Thyroid gland (tissue), 4 donors: Measurements from ENCODE around the gene PSPN.
A peak's percentile ranks its signal among the peaks of the same experiment; 100 is the strongest.

Experiments
- CTCF ChIP-seq, 6 experiments: fragments of 200-600 bp in 3 of 6; fragments of 450-650 bp in 3 of 6; sonication (generic) in 3 of 6; IDR thresholded peaks; one replicate each; pipeline ENCODE4 v1.5.1; 2016 to 2019; ENCODE audit warnings: antibody characterized with exemption in 6 of 6, mild to moderate bottlenecking in 2 of 6, inconsistent platforms in 1 of 6, moderate library complexity in 1 of 6
- POLR2A ChIP-seq, 2 donors: fragments of 450-650 bp; IDR thresholded peaks; one replicate each; pipeline ENCODE4 v1.6.1; 2017; ENCODE audit warnings: antibody characterized with exemption in 2 of 2, mild to moderate bottlenecking in 2 of 2, moderate library complexity in 1 of 2

- TF ChIP-seq CTCF (IDR thresholded peaks at IDR 0.05) = peak in 2 of 6 experiments; percentile 34 to 55
- no peak for TF ChIP-seq POLR2A (IDR thresholded peaks at IDR 0.05)
Measured at GRCh38 chr19:6354098-6354674, 21.5 kb downstream of the PSPN start.
